ENCODE data around the gene PPP2R2B.

The PPP2R2B gene

GRCh38 chr5:146695646-146696045 lies 182.9 kb downstream of the PPP2R2B start:
- DNase-seq = no peak

DNA sequence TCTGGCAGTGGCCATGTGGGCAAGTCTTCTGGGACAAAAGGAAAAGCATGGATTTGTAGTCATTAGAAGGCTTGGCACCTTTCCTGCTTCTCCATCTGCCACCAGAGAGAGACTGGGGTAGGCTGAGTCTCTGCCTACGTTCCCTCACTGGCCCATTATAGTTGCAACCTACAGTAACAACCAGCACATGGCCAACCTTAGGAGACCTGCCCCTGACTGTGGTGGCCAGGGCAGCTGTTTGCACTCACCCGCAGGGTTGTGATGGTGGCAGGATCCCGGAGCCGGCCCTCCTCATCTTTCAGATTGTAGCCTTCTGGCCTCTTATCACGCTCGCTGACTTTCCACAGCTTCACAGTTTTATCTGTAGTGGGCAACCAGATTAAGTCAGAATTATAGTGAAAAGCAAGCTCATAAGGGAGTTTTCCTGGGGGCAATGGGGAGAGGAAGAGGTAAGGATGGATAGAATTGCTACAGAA lies 187.6 kb downstream of the PPP2R2B start:
- peak; percentile 99 for DNase-seq

DNA sequence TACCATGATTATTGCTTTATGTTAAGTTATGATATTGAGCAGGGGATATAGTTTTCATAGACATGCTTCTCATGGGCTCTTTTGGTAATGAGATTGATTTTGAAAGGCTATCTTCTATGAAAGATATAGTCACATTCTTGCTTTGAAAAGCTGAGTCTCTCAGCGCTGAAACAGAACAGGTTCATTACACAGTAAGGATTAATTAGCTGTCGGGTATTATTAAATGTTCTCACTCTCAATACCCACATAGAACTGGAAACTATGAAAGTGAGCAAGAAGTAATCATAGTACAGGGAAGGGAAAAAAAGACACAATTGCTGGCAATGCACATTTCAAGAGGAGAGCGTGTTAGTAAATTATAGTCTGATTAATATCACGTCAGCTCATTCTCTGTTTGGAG lies 190.9 kb downstream of the PPP2R2B start:
- DNase-seq = no peak

DNA sequence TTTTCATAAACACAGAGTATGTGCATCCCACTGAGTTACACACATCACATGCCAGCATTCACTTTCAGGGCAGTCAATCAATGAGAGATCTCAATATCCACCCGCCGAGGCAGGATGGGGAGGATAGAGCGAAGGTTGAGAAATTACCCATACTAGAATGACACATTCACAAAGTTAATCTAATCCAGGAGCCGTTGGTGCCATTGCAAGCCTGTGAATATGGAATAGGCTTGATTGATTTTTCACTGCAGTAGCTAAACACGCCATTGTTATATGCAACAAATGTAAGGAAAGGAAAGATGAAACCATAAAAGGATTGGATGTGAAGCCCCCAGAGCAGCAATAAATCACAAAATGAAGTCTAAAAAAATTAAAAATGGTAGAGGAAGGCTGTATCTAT lies 194.7 kb downstream of the PPP2R2B start:
- DNase-seq = no peak

- no peak for DNase-seq
Observed at GRCh38 chr5:146682899-146683532, 195.5 kb downstream of the PPP2R2B start.

- DNase-seq = no peak
Observed at GRCh38 chr5:146681585-146682105, 196.9 kb downstream of the PPP2R2B start.

DNA sequence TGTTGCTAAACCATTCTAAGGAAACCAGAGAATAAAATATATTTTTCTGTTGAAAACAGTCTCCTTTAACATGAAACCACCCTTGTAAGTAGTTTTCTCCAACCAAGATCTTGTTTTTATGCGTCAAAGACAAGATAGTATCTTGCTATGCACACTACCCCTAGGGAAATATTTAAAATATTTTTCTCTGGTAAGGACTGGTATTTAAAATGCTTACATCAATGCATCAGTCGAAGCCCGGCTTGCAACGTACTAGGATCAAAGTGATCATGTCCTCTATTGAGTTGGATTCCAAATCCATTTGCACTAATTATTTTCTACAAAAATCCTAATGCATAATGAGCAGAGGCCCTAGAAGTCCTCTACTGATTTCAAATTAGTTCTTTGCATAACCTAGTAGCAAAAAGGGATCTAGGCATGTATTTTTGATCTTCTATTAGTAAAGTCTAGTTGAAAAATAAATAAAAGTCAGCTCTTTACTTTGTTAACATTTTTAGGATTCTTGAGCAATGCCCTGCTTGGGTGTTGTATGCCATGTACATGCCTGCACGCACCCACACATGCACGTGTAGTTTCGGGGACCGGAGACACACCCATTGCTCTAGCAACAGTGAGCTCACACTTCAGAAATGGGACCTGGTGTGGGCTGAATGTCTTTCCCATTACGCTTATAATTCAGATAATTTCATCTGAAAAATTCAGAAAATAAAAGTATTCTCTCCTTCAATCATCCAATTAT lies 197.5 kb downstream of the PPP2R2B start:
- no peak for DNase-seq

- DNase-seq = no peak
Observed at GRCh38 chr5:146675636-146676035, 202.9 kb downstream of the PPP2R2B start.

DNA sequence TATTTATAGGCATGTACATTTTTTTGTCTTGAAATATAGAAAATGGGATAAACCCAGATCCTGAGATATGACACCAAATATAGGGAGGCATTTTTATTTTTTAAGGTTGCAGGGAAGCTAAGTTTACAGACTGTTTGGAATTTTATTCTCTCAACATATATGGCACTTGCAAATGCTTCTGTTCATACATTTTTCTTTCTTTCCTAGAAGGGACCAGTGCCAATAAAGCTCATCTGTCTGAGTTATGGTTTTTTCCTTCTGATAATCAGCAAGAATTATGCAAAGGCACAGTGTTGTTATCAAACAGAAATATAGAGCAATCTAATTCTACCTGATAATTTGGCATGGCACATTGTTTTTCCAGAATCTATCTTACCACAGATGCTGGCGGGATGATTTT lies 205.7 kb downstream of the PPP2R2B start:
- no peak for DNase-seq

- DNase-seq = no peak
Observed at GRCh38 chr5:146671561-146672295, 206.8 kb downstream of the PPP2R2B start.

GRCh38 chr5:146669656-146670055 lies 208.9 kb downstream of the PPP2R2B start:
- no peak for DNase-seq

GRCh38 chr5:146667633-146668272 lies 210.8 kb downstream of the PPP2R2B start:
- DNase-seq = peak; percentile 76

- DNase-seq = no peak
Observed at GRCh38 chr5:146662229-146662628, 216.3 kb downstream of the PPP2R2B start.

DNA sequence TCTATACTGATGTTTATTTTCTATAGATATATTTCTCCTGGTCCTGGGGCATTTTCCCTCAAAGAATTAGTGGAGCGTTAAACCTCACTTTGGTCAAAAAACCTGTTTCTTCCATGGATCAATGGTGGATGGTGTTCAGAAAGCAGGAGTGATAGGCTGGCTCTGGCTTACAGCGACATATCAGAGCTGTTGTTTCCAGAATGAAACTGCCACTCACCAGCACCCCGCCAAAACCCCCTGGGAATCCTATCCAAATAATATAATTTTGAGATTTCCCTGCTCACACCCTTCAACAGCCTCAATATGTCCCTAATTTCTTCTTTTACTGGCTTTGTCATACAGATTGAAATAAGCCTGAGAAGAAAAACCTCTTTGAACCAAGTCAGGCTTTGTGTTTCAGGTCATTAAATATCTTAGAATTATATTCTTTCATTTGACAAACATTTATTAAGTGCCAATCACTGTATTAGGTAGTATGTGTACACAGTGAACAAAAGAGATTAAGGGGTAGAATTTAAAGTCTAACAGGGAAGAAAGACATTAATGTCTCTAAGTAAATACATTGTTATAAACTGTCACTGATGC lies 218.1 kb downstream of the PPP2R2B start:
- DNase-seq = no peak

- DNase-seq = no peak
Observed at GRCh38 chr5:146659961-146660360, 218.6 kb downstream of the PPP2R2B start.

DNA sequence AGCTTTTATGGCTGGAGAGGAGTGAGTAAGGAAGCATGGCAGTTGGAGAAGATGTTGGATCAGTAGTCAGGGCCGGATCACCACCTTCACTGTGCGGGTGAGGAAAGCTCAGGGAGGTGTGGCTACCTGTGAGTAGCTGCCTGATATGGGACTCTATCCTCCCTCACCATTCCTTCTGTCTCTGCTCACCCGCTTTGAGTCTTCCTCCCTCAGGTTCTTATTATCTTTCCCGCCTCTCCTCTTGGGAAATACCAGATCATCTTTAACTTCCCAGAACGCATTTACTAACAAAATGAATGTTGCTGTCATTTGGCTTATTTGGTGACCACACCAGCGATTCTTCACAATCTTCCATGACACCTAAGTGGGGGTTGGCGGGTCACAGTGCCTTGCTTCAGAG lies 221.9 kb downstream of the PPP2R2B start:
- DNase-seq = no peak

GRCh38 chr5:146653560-146653959 lies 225.0 kb downstream of the PPP2R2B start:
- no peak for DNase-seq

GRCh38 chr5:146652547-146652946 lies 226.0 kb downstream of the PPP2R2B start:
- no peak for DNase-seq

- DNase-seq = peak; percentile 58
Observed at GRCh38 chr5:146647656-146648199, 230.8 kb downstream of the PPP2R2B start.

DNA sequence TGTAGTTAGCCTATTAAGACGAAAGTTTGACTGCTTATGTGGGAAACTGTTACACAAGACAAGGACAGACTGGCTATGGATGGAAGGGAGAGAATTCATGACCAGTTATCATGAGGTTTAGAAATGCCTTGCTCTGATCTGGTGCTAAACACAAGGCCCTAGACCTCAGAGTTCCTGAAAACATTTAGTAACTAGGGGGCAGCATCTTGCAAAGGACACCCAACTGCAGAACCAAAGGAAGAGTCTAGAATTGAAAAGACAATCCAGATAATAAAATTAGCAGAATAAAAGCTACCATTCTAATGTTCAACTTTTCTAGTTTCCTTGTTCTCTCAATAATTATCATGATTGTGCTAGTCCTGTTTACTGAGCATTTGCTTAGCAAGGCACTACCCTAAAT lies 232.1 kb downstream of the PPP2R2B start:
- DNase-seq = no peak

- DNase-seq = no peak
Observed at GRCh38 chr5:146645342-146645741, 233.2 kb downstream of the PPP2R2B start.

GRCh38 chr5:146644831-146645230 lies 233.7 kb downstream of the PPP2R2B start:
- DNase-seq = no peak
